Fibroblast of the conjunctiva (primary cell): ENCODE data around the gene IL13RA1.
"Not testable (repeated sequence)": the region's sequence is repeated elsewhere in the genome, so short reads cannot be mapped to it uniquely, and the experiment has no call there.

Experiments used
- DNase-seq: peaks from one replicate; pipeline ENCODE4 v3.0.0-alpha.2; 2010; ENCODE audit warnings: low read depth

Gene IL13RA1

GRCh38 chrX:118726887-118727685 is at the start of gene IL13RA1:
Gene IL13RA1 (plus strand): TSS chrX:118727606. CDS start chrX:118727639, 33 bp downstream.
- peak; percentile 55 for DNase-seq

- no peak for DNase-seq
These were observed 48.1 kb upstream of the IL13RA1 start for GRCh38 chrX:118679290-118679689.

DNA sequence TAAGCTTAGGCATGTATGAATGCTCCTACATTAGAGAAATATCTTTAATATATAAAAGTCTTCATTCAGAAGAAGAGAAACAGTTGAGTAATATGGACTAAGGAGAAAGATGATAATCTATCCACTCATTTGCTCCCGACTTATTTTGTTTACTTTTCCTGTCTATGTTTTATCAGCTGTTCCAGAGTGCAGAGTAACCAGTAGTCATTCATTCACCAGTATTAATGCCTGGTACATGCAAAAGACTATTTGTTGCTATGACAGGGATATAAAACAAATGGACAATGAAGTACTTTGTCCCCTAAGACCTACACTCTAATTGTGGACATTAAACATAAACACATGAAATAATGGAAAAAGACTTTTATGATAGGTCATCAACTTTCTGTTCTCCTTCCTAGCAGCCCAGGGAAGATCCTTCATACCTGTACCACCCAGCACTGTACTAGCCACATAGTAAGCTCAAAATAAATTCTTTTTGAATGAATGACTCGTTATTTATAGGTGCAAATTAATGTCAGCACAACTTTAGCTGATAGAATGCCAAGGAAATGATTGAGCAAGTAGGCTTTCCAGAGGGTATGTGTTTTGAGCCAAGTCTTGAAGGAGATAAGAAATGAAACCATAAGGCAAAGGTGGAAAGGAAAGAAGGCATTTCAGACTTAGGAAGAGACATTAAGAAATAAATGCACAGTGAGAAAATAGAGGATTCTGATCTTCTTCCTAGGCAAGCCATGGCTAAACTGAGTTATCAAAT is 45.0 kb upstream of the IL13RA1 start:
- no peak for DNase-seq

DNA sequence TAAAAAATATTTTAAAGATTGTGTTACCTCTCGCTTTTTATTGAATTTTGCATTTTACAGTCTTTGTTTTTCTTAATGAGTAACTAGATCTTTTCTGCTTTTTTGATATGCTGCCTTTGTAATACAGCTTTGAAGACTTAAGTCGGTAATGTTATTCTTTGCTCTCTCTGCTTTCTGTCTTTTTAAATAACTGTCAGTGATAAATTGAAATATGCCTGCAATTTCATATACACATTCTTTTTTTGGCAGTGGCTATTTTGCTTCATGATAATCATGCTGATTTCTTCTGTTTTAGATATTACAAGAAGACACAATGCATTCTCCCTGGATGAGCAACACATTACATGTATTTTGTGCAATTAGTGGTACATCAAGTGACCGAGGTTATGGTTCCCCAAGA is 42.0 kb upstream of the IL13RA1 start:
- DNase-seq, result no peak

DNA sequence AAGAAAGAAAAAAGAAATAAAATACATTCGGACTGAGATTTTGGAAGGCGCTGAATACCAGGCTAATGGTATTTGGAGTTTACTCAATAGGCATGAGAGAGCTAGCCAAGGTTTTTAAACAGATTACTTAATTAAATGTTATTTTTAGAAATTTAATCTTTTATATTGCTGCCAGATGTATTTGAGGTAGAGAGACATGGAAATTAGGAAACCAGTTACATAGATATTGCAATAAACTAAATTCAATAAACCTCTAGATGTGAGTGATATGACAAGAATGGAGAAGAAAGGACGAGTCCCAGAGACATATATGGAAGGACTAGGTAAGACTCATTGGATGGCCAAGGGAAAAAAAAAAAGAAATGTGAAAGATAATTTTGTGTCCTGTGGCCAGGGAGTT is 38.5 kb upstream of the IL13RA1 start:
- no peak for DNase-seq

DNA sequence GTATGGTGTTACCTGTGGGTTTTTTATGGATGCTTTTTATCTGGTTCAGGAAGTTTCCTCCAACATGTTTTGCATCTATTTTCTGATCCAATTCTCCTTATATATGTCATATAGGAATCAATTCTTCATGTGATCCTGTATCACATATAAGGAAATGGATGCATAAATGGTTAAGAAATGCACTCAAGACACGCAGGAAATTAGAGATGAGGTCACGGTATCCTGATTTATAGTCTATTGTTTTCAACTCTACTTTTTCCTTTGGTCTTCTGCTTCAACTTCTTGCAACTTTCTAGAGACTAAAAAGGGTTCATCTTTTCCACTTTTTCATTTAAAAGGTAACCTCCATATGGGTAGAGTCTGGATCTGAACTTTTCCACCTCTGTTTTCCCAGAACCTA is 33.6 kb upstream of the IL13RA1 start:
- no peak for DNase-seq

DNA sequence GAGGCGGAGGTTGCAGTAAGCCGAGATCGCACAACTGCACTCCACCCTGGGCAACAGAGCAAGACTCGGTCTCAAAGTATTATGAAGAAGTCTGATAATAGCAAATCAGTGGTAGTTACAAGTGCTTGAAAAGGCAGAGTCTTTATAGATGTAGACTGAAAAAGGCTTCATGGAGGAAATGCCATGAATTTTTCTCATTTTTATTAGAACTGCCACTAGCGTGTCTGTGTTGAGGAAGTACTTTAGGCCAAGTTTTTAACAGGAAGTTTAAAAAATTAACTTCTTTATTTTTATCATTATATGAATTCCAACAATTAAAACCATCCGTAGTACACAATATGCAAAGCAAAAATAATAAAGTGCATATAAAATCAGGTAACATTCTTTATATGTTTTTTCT is 32.8 kb upstream of the IL13RA1 start:
- no peak for DNase-seq

GRCh38 chrX:118698516-118699170 is 28.8 kb upstream of the IL13RA1 start:
- DNase-seq, result no peak

DNA sequence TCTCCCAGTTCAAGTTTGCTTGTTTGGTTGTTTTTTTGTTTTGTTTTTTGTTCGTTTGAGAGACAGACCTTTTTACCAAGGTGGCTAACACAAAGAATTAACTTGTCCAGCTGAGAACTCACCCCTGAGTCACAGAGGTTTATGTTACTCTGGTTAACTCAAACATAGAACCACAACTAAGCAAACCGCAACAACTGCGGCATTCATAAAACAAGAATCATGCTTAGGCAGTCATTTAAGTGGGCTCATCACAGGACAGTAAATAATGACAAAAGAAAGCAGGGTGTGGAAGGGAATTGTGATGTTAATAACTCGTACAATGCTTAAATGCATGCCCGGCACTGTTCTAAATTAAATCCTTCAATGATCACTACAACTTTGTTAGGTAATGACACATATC is 24.7 kb upstream of the IL13RA1 start:
- no peak for DNase-seq

- DNase-seq, result no peak
These were observed 20.7 kb upstream of the IL13RA1 start for GRCh38 chrX:118706681-118707080.

GRCh38 chrX:118714521-118714920 is 12.9 kb upstream of the IL13RA1 start:
- DNase-seq, result no peak

GRCh38 chrX:118715917-118716316 is 11.5 kb upstream of the IL13RA1 start:
- DNase-seq, result not testable (repeated sequence)

- not testable (repeated sequence) for DNase-seq
These were observed 10.6 kb upstream of the IL13RA1 start for GRCh38 chrX:118716833-118717232.

GRCh38 chrX:118717678-118718391 is 9.6 kb upstream of the IL13RA1 start:
- DNase-seq, result no peak

DNA sequence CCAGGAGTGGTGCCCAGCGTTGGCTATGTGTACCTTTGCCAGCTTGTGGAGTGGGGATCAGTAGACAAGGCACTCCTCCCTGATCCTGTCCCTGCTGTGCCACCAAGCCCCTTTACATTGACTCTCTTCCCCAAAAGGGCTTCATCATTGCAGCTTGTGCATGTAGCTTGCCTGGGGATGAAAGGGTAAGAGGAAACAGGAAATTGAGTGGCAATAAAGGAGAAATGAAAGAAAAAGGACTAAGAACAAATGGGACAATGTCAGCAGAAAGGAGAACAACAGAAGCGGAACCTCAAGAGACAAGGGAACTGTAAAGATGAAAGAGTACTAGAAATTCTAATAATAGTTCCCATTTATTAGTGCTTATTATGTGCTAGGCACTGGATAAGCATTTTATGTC is 8.7 kb upstream of the IL13RA1 start:
- DNase-seq, result no peak

GRCh38 chrX:118720058-118720707 is 7.2 kb upstream of the IL13RA1 start:
- DNase-seq, result no peak

DNA sequence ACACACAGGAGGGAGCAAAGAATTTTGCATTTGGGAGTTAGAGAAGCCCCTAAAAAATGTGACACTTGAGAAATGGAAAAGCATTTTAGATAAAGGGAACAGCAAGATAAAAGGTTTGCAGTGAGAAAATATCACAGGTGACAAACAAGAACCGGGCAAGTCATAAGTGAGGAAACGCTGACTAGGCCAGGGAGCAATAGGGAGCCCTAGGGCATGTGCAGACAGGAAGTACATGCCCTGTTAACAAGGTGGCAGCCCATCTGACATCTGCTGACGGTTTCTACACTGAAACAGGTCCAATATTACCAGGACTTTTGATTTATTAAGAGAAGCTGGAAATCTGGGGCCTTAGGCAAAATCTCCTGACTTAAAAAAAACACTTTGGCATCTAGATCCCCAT is 4.0 kb upstream of the IL13RA1 start:
- DNase-seq, result no peak

- DNase-seq, result no peak
These were observed 3.0 kb upstream of the IL13RA1 start for GRCh38 chrX:118724365-118724764.

GRCh38 chrX:118724775-118725174 is 2.6 kb upstream of the IL13RA1 start:
- no peak for DNase-seq

- no peak for DNase-seq
These were observed 1.0 kb upstream of the IL13RA1 start for GRCh38 chrX:118726396-118726795.

DNA sequence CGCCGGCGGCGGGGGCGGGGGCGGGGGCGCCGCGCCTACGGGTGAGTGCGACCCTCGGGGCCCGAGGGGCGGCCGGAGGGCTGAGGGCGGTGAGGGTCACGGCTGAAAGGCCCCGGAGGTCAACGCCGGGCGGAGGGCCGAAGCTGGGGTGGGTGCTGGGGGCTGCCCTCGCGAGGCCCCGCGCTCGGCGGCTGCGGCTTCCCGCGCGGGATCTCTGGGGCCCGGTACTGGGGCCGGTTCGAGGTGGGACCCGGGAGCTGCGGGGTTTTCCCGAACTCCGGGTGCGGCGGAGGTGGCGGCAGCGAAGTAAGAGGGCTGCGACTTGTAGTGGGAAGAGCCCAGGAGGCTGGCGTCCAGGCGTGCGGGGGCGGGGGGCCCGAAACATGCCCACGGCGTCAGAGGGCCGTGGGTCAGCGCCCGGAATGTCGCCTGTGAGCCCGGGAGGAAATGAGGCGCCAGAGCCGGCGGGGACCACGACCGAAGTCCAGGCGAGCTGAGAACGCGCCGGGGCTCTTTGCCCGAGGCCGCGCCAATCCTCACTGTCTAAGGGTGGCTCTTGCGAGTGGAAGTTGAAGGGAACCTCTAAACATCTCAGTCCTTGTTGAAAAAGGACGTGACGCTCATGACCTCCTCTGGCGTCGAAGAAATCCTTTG is 407 bp downstream of the IL13RA1 start:
- DNase-seq, result no peak
